GM18517 (cell line): Measurements from ENCODE around the gene RIC8B.
A peak's percentile ranks its signal among the peaks of the same experiment; 100 is the strongest.

Experiments
- ATAC-seq: cut with Tn5 transposase; IDR thresholded peaks from one replicate; pipeline ENCODE4 v1.9.1; 2021; ENCODE audit warnings: mild to moderate bottlenecking, moderate library complexity; ENCODE audit not compliant: unreplicated experiment

RIC8B gene

DNA sequence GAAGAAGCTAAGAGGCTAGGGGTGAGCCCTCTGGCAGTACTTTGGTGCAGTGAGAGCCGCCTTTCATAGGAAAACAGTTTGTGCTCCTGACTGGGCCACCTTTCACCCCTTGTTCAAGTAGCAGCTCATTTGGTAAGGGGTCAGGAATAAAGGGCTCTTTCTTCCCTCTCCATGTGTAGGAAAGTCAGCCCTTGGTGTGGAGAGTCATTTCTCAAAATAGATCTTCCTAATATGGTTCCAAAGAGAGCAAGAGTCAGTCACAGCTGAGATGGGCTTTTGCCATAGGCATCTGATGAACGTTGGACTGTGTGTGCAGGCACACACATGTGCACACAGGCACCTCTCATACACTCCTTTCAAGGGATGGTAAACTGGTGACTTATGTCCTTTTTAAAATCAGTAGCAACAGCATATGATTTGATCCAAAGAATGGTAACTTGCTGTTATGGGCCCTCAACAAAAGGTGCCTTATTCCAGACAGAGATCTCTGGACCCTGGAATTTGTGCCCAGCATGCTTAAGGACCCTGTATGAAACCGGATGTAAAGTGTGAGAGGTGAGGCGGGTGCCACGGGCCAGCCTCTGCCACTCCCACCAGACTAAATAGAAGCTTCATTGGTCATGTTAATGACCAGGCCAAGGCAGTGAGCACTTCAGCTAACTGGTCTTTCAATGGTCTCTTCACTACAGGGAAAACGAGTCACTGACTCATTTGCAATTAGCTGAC, 16.7 kb upstream of the RIC8B start:
- no peak for ATAC-seq

DNA sequence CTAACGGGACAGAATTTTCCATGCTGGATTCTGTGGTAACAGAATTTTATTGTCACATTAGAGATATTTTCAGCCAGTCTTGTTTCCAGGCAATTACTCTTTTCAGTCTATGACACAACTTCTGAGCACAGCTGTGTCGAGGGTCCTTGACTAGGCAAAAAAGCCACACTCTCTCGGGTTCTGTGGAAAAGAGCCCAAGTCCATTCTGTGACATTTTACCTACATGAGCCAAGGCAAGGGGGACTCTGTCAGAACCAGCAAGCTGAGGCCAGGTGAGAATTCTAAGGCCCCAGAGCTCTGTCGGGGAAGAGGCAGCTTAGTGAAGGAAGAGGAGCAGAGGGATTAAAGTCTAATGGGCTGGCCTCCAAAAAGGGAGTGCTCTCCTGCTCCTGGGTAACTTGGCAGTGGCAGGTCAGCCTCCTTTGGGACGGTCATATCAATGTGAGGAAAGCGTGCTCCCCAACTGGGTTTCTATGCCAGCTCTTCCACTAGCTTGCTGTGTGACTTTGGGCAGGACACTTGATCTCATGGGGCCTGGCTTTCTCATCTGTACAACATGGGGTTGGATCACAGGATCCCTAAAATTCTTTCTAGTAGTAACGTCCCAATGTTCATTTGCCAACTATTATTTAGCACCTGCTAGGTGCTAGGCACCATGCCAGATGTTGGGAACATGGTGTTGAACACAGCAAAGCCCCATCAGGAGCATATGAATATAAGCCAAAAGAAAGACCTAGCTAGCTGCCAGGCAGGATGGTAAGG, 16.0 kb upstream of the RIC8B start:
- ATAC-seq: no peak

DNA sequence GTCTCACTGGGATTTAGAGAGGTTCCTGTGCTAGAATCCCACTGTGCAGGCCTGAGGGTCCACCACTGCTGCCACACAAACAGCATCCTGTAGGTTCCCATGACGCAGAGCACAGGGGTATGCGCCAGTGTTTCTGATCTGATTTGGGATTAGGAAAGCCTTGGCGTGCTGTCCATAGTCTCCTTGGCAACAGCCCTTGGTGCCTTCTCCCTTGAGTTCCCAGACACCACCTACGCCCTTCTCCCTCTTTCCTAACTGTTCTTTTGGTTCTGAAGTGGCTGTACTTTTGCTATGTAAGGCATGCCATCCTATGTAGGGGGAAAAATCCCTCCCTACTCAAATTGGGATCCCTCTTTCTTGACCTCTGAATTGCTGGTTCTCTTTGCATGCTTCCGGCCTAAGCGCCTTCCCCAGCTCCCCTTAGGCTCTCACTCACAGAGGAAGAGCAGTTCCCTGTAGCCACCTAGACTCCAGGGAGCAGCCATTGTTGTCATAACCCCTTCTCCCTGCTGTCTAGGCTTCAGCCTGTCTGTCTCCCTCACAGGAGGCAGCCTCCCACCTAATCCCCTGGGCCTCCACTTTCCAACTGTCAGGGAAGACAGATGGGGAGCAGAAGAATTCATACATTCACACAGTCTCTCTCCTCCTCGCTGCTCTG, 14.8 kb upstream of the RIC8B start:
- ATAC-seq: peak; percentile 28

DNA sequence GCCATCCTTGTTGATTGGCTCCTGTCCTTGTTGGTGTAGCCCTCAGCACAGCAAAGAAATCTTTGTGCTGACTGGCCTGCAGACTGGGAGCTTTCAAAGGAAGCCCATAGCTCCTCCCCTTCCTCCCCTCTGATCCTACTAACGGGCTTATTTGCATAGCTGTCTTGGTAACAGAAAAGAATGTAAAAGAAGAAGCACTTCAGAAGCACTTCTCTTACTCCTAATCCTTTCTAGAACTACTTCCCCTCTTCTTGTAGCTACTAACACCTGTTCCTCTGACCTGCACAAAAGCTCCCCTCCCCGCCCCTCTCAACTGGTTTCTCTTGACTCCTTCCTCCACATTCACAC, 14.3 kb upstream of the RIC8B start:
- peak; percentile 98 for ATAC-seq

DNA sequence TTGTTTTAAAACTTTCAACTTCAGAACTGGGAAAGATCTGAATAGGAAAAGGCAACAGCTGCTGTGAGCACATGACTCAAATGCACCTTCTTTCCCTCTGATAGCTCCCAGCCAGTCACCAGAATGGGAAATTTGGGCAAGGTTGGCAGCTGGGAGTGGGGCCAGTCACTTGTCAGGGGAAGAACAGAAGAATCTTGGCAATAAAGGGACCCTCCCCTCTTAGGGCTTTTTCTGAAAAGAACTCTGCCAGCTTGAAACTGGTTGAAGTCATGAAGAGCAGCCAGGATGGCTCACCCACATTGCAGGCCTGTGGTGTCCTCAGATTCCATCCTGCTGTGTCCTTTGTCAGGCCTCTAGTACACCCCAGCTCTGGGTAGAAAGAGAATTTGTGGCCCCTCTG, 10.3 kb upstream of the RIC8B start:
- ATAC-seq: no peak

DNA sequence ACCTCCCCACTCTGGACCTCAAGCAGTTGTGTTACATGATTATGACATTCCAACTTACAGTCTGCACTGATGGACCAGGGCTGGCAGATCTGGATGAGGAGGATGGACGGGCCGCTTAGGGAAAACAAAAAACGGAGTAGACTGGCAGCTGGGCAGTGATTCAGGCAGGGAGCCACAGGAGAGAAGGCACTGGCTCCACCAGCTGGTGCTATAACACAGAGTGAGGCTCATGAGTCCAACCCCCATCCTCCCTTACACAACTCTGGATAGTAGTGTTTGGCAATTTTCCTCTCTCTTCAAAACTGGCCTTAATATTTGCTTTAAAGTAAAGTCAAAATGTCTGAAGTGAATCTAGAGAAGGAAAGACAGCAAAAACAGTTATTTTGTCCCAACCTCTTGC, 9.7 kb upstream of the RIC8B start:
- ATAC-seq: no peak

DNA sequence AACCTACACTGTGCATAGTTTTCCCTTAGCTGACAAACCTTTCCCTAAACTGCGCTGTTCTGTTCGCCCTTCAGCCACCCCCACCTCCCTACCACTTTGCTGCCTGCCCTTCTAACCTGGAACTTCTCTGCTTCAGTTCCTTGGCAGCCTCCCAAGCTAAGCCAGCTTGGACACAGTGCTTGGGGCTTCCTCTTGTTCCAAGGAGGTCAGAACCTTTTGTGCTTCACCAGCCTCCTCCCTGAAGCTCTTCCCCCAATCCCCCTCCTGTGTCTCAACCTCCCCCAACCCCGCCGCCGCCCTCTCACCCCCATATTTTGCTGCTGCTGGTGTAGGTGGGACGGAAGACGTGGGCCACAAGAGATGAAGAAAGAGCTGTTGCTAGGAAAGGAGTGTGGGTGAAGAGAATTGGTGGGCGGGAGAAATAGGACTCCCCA, 8.1 kb upstream of the RIC8B start:
- ATAC-seq: no peak

DNA sequence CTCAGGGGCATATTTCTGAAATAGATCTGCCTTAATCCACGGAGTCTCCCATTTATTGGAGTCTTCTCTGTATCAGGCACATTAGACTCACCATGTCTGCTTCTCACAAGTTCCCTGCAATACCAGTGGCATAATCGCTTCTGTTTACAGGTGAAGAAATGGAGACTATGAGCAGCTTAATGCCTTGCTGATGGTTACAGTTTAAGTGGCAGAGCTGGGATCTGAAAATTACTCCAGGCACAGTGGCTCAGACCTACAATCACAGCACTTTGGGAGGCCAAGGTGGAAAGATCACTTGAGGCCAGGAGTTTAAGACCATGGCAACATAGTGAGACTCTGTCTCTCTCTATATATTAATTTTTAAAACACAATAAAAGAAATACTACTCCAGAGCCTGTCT, 7.3 kb upstream of the RIC8B start:
- ATAC-seq: no peak

DNA sequence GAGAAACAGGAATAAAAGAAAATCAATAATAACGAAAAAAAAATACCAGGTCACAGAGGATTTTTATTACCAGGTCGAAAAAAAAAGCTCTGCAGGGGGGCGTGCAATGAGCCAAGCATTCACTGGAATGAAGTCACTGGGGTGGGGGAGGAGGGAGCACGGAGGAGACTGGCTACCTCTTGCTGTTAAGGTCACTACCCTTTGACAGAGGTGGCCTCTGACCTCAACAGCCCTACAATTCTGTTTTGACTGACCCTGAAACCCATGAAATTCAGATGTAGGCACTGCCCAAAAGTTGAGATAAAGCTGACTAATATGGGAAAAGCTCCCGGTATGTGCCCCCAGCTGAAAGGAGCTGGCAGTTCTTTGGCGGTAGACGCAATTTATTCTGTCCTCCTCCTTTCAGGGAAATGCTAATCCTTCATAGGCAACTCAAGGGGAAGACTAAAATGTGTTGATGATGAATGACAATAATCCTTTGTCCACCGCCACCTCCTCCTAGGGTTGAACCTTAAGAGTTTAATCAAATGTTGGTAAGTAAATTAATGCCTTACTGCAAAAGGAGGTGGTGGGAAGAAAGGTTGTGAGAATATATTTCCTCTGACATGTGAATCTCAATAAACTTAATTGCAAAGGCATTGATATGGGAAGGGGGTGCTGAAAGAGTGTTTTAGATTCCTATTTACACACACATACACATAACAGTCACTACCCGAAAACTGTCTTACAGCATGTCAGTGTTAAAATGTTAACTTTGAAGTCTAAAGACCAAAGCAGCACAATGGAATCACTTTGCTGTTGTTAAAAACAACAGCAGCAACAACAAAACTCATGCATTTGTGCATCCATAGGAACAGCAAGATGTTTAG, 6.3 kb upstream of the RIC8B start:
- no peak for ATAC-seq

DNA sequence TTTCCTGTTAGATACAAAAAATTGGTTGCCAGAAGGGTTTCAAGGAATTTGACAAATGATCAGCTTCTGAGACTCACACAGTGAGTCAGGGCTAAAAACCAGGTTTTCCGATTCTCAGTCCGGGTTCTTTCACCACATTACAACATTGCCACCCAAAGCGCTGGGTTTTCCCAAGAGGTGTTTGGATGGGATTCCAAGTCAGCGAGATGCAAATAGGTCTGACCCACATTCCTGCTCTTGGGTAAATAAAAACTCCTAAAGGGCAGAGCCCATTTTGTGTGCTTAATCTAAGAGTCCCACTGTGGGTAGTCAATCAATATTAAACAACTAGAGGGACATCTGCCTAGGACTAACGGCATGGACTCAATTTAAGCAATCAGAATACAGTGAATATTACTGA, 5.4 kb upstream of the RIC8B start:
- no peak for ATAC-seq

DNA sequence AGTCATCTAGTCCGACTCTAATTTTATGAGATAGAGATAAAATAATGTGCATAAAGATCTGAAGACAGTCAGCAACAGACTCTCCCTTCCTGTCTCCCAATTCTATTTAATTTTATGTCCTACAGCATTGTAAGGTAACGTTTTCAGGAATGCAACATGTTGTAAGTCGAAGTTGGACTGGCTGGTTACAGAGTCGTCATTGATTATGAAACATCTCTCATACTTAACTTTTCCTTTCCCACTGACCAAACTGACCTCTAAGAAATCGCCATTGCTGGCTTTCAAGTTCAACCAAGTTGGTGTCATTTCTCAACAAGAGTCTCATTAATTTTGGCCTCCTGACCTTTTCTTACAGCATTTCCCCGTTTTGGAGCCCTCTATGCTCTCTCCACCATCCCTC, 4.9 kb upstream of the RIC8B start:
- ATAC-seq: no peak

DNA sequence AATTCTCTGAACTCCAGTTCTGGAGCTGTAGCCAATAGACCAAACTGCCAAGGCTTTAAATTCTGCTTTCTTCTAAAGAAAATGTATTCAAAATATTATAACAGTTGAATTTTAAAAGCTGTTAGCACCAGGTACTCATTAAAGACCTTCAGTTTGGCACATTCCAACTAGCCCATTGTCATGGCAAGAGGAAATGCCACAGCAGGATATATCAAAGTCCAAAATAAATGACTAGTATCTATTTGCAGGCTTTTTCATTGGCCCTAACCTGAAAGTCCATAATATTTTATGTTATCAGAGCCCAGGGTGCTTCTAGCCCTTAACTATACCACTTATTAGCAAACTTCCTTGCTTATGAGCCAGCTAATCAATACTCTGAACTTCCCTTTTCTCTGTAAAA, 3.1 kb upstream of the RIC8B start:
- no peak for ATAC-seq

DNA sequence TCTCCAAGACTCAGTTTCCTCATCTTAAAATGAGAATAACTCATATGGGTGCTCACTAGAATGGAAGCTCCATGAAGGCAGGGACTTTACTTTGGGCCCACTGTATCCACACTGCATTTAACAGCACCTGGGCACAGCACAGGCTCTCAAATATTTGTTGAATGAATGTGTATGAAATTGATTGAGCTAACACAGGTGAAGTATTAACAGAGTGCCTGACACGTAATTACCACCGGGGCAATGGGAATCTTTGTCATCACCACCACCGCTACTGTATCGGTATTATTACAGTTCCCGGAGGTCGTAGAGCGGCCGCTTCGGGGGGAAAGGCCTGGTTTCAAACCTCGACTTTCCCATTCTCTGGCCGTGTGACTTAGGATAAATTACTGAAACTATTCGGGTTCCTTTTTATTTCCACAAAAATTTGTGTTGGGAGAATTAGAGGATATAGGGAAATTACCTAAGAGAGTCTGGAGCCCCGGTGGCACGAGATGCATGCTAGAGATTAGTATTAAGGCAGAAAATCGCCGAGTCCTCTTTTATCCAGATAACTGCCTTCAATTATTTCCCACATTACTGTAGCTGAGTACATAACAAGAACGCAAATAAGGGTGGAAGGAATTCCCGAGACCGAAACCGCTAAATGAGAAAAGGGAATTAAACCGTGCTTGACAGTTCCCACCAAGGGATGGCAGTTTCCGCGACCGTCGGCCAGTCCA, 1.0 kb upstream of the RIC8B start:
- ATAC-seq: no peak

DNA sequence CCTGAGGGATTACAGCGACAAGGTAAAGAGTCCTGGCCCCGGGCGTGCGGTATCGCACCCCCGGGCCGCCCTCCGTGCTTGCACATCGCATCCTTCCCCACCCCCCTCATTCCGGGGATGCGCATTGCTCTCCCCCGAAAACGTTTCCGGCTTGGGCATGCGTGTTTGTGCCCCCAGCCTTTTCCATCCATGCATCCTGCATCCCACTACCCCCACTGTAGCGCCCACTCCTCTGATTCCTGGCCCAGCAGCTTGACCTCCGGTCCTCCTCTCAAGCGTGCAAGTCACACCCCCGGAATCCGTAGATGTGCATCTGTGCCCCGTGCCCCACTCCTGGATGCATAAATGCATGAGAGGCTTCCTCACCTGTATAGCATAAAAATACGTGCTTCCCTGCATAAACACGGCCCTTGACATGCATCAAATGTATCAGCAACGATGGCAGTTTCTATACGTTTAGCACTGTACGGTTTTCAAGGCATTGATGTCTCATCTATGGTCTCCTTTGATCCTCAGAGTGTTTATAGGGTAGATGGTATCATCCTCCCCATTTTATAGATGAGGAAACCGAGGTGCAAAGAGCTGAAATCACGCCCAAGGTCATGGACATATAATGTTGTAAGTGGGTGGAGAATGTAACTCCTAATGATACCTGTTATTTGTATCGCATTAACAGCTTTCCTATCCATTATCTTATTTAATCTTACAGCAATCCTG, 484 bp downstream of the RIC8B start:
- ATAC-seq: peak; percentile 10

DNA sequence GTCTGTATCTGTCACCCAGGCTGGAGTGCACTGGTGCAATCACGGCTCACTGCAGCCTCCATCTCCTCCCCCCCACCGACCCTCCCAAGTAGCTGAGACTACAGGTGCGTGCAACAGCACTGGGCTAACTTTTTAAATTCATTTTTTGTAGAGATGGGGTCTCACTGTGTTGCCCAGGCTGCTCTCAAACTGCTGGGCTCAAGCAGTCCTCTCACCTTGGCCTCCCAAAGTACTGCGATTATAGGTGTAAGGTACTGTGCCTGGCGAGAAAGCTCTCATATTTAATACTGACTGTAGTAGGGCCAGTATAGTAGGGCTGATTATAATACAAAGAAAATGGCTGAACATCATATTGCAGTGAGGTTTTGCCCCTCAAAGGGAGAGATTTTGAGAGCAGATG, 2.4 kb downstream of the RIC8B start:
- ATAC-seq: no peak

DNA sequence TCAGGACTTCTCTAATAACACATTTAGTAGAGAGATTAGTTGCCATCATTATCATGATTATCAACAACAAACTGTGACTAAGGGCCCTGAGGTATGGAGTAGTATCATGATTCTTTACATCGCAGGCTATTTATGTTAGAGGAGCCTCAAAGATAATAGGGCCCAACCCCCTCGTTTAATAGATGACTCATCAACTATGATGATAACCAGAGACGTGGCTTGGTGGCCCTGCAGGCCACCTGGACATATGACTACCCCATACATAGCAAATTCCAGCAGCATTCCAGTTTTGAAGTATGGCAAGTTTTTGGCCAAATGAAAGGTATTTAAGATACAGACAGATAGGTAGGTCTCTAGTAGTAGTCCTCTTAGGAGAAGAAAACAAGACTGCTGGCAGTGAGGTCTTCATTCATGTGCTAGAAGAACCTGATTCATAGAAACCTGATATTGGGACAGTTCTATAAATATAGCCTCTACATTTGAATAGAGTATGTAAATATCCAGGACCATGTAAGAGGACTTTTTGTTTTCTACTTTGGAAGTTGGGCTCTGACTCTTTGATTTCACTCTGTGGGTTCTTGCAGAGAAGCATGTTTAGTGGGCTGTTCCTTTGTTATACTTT, 5.6 kb downstream of the RIC8B start:
- ATAC-seq: no peak

DNA sequence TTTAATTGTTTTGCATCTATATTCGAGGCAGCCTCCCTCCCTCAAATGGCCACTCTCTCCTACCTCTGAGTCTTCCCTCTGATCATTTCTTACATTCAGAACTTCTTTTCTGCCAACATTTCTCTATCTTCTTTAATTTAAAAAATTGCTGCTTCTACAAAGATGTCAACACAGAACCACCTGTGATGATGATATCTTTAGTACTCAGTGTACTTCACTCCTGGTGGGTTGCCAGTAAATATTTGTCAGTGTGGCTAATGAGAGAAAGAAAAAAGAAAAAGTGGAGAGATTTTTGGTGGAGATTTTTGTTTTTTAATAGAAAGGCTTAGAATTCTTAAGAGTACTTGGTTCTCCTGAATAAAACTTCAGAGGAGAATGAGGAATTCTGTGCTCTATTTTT, 8.1 kb downstream of the RIC8B start:
- ATAC-seq: no peak

DNA sequence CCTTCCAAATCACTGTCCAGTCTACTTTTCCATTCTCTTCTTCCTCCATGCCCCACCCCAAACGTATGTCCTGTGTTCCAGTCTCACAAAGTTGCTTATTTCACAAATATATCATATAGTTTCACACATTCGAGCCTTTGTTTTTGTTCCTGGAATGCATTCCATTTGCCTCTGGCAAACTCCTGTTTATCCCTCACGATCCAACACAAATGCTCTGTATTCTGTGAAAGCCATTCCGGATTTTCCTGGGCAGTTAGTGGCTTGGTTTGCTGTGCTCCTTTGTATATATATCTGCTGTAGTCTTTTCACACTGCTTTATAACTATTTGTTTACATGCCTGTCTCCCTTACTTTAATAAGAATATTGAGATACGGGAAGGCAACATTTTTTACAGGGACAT, 9.0 kb downstream of the RIC8B start:
- ATAC-seq: no peak

DNA sequence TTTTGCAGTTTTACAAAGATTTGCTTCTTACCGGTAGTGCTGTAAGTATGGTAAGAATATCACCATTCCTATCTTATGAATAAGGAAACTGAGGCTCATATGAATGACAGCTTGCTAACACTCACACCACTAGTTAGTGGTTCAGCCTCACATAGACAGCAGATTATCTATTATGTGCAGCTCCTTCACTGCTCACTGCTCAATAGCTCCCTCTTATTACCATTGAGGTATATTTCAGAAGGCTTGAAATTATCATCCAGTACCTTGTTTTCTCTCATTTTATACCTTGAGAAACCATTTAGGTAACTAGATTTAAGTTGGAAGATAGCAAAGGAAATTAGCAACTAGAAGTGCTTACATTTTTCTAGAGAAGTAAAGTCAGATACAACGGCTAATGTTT, 15.5 kb downstream of the RIC8B start:
- ATAC-seq: no peak

DNA sequence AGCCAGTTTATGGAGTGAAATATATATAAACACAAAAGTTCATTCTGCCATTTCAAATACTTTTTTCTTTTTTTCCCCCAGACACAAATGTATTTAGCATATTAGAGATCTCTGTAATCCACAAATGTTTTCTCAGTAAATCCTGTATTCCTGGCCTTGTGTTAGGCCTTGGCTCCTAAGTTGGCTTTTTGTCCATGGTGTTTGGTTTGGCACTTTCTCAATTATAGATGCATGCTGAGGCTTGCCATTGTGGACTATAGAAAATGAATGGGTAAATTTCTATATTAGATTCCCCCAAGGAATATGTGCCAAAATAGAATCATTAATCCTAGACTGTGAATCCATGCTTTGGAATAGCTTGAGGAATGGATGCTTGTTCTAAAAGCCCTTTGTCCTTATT, 17.0 kb downstream of the RIC8B start:
- no peak for ATAC-seq
